HG02943 (cell line): ENCODE results near the gene TMCO6.
"Not testable (repeated sequence)": the region's sequence is repeated elsewhere in the genome, so short reads cannot be mapped to it uniquely, and the experiment has no call there.

Experiments
- ATAC-seq: cut with Tn5 transposase; IDR thresholded peaks from one replicate; pipeline ENCODE4 v1.9.1; 2021; ENCODE audit warnings: mild to moderate bottlenecking, low read depth, moderate library complexity; ENCODE audit not compliant: unreplicated experiment

TMCO6 gene

DNA sequence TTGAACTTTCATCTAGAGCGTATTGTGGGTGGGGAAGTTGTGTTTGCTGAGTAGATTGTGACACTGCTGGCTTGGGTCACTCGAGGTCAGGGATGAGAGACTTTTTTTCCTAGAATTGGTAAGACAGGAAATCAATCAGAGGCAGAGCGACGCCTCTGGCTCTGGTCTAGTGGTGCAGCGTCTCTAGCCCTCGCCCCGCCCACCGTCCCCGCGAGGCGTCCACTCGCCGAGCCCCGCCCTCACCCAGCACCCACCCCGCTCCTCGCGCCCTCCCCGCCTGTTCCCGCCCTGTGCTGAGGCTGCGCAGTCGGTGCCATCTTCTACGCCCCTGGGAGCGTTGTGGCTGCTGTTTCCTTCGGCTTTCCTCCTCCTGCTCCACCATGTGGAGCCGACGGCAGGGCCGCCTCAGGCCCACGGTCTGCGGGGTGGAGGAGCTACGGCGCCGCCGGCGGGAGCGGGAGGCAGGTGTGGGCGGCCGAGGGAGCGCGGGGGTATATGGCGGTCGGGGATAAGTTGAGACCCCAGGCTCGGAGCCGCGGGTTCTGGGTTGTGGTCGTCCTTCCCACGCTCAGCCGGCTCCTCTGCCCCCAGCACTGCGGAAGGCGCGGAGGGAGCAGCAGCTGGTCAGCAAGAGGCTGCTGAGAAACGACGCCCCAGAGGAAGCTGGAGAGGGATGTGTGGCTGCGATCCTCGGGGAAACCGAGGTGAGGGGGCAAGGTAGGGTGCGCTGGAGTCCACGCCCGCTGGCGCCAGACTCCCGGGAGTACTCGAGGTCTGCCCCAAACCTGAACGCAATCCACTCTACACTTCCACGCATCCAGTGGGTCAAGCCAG, at the start of gene TMCO6:
TMCO6 (plus strand) TSS at position 304 of the 834 bp plus-strand sequence; CDS start at position 381, 77 bp downstream.
- peak; percentile 92 for ATAC-seq

DNA sequence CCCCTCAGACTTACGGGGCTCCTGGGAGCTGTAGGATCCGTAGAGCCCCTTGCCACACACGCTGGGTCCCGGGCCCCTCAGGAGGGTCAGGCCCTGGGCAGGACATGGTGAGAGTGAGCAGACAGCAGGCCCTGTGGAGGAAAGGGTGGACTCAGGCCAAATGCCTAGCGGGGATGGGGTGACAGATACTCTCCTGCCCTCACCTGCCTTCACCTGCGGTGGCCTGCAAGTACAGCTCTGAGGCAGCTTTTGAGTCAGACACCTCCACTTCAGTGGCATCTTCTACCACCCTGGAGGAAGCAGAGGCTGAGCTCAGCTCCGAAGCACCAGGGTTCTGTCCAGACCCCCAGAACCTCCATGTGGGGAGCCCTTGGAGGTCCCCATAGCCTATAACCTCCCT, 48.4 kb upstream of the TMCO6 start:
- ATAC-seq, result no peak

DNA sequence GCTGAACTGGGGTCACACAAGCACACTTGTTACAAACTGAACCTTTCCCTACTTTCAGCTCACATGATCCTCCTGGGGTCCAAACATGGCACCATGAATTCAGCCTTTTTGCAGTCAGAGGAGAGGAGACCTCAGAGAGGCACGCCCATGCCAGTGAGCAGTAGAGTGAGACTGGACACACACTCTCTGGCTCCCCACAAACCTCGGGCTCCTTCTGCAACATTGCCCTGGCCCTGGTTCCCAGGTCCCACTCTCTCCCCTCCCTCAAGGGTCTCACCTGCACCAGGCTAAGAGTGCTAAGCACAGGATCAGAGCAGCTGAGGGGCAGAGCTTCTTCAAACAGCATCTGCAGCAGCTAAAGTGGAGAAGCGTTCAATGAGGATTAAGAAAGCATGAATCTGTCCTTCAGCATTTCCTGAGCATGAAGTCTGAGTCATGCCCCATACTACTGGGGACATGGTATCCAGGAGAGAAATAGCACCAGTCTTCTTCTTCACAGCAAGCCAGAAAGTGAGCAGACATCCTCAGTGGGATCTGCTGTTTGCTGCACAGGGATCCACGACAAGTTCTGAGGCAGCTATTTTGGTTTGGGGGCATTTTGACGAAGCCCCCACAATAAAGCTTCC, 47.4 kb upstream of the TMCO6 start:
- ATAC-seq, result no peak

DNA sequence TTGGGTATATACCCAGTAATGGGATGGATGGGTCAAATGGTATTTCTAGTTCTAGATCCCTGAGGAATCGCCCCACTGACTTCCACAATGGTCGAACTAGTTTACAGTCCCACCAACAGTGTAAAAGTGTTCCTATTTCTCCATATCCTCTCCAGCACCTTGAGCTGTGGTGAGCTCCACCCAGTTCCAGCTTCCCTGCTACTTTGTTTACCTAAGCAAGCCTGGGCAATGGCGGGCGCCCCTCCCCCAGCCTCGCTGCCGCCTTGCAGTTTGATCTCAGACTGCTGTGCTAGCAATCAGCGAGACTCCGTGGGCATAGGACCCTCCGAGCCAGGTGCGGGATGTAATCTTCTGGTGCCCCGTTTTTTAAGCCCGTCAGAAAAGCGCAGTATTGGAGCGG, 46.2 kb upstream of the TMCO6 start:
- ATAC-seq, result not testable (repeated sequence)

DNA sequence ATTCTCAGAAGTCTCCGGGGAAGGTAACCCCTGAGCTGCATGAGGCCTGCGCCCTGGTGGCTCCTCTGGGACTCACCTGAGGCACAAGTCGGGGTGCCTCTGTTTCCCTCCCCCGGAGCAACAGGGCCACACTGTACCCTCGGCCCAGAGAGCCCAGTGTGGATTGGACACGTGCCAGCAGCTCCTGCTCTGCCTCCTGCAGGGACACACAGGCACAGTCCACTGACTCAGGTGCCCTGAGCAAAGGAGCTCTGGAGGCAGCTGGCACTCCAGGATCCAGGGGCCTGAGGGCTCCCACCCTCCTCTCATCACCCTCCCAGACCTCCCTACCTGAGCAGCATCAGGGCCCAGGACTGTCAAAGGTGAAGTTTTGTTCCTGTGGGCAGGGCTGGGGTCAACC, 45.1 kb upstream of the TMCO6 start:
- no peak for ATAC-seq

DNA sequence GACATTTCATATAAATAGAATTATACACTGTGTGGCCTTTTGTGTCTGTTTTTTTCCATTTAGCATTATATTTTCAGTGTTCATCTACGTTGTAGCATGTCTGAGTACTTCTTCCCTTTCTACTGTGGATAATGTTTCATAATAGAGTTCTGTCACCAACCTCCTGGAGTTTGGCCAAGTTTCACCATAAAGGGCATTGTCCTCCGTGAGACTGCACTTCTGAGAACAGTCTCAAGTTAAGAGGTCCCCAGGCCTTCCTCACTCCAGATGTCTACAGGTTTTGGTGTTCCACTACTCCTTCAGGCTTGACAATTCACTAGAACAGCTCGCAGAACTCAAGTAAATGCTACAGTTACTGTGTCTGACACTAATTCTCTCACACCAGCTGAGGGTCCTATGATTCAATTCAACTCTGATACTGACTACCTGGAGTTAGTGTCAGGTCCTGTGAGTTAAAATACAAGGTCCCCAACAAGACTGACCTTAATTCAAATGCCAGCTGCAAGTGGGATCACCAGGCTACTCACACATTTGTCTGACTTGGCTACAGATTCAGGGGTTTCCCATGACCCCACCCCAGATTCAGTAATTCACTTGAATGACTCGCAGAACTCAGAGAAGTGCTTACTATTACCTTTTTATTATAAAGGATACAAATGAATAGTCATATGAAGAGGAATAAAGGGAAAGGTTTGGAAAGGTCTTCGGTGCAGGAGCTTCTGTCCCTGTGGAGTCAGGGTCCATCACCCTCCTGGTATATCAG, 43.5 kb upstream of the TMCO6 start:
- ATAC-seq, result no peak

DNA sequence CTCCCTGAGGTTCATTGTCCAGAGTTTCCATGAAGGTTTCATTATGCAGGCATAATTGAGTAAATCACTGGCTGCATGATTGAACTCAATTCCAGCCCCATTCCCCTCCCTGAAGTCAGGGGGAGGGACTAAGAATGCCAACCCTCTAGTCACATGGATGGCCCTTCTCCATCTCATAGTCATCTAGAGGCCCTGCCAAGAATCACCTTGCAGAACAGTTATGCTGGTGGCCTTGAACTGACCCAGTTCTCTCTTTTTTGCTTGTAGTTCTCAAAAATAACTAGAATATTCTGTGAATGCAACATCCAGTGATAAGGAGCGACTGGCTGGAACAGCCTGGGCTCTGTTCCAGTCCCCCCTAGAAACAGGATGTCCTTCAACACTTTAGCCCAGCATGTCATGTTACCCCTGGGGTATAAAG, 42.9 kb upstream of the TMCO6 start:
- no peak for ATAC-seq

DNA sequence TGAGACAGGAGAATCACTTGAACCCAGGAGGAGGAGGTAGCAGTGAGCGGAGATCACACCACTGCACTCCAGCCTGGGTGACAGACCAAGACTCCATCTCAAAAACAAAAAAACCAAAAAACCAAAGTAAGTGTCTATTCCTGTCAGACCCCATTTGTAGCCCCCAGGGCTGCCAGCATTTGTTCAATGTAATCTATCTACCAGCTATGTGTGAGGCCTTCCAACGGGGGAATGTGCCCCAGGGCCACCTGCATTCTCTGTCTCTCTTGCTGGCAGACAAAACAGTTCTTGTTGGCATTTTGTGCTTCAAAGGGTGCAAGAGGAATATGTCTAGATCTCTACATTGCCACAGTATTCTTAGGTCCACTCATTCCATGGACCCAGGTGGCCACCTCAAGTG, 40.4 kb upstream of the TMCO6 start:
- ATAC-seq, result no peak

DNA sequence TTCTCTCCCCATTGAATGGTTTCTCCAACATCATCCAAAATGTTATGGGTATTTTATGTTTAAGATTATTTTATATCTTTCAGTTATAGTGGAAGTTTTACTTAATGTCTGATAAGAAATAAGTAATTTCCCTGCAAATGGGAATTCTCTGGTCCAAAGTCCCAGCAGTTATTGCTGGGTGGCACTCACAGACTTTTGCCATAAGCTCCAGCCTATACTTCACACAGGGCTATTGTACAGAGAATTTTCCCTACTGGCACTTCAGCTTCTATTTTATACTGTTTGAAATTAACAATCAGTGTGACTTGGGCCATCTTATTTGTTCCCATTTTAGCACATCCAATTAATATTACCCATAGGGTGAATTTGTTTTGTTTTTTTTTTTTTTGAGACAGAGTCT, 39.2 kb upstream of the TMCO6 start:
- ATAC-seq, result no peak

DNA sequence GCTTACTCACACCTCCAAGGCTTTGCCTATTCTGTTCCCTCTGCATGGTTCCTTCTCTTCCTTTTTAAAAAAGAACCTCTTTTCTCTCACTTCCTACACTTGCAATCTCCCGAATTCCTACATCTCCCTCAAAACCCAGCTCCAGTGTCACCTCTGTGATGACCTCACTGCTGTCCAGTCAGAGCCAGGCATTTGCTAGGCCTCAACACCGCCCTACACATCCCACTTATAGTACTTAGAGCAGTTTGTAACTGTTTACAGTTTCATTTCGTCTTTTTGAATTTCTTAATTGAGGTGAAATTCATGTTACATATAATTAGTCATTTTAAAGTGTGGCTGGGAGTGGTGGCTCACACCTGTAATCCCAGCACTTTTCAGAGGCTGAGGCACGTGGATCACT, 37.1 kb upstream of the TMCO6 start:
- ATAC-seq, result no peak

DNA sequence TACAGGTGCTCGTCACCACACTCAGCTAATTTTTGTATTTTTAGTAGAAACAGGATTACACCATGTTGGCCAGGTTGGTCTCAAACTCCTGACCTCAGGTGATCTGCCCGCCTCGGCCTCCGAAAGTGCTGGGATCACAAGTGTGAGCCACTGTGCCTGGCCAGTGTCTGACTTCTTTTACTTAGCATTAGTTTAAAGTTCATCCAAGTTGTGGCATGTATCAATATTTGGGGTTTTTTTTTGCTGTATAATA, 35.9 kb upstream of the TMCO6 start:
- ATAC-seq, result not testable (repeated sequence)

DNA sequence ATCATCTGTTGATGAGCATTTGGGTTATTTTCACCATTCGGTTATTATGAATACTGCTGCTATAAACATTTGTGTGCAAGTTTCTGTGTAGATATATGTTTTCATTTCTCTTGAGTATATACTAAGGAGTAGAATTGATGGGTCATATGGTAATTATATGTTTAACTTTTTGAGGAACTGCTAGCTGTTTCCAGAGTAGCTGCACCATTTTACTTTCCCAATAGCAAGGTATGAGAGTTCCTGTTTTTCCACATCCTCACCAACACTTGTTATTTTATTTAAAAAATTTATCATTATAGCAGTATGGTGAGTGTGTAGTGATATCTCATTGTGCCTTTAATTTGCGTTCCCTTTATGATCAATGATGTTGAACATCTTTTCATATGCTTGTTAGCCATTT, 35.5 kb upstream of the TMCO6 start:
- no peak for ATAC-seq

DNA sequence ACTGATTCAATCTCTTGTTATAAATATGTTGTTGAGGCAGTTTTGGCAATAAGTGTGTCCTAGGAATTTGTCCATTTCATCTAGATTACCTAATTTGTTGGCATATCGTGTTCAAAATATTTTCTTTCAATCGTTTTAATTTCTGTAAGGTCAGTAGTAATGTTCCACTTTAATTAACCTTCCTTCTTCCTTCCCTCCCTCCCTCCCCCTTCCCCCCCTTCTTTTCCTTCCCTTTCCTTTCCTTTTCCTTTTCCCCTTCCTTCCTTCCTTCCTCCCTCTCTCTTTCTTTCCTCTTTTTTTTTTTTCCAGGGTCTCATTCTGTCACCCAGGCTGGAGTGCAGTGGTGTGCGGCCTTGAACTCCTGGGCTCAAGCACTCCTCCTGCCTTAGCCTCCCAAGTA, 33.4 kb upstream of the TMCO6 start:
- no peak for ATAC-seq

DNA sequence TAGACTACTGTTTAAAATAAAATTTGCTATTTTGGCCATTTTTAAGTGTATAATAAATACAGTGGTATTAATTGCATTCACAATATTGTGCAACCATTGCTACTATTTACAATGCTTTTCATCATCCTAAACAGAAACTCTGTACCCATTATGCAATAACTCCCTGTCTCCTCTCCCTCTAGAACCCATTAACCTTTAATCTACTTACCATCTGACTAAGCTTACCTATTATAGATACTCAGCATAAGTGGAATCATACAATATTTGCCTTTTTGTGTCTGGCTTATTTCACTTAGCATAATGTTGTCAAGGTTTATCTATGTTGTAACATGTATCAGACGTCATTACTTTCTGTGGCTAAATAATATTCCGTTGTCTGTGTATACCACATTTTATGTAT, 32.2 kb upstream of the TMCO6 start:
- ATAC-seq, result no peak

DNA sequence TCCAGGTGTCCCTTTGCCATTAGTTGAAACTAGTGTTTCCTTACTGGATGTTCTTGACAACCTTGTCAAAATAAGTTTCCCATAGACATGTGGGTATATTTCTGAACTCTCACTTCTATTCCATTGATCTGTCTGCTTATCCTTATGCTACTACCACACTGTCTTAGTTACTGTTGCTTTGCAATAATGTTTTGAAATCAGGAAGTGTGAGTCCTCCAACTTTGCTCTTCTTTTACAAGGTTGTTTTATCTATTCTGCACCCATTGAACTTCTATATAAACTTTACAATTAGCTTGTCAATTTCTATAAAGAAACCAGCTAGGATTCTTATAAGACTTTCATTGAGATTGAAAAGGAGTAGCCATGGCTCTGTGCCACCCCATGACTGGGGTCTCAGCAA, 30.5 kb upstream of the TMCO6 start:
- ATAC-seq, result no peak

DNA sequence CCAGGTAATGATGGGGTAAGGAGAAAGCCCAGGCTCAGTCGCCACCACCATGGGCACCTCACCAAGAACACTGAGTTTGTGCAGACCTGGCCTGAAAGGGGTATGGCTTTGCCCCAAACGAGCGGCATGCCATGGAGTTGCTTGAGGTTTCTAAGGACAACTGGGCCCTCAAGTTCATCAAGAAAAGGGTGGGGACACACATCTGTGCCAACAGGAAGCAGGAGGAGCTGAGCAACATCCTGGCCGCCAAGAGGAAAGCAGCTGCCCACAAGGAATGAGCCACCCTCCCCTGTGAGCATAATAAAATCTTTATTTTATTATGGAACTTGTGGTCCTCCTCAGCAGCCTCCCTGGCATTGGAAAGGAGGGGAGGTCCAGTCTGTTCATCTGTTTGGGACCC, 30.1 kb upstream of the TMCO6 start:
- ATAC-seq, result no peak

DNA sequence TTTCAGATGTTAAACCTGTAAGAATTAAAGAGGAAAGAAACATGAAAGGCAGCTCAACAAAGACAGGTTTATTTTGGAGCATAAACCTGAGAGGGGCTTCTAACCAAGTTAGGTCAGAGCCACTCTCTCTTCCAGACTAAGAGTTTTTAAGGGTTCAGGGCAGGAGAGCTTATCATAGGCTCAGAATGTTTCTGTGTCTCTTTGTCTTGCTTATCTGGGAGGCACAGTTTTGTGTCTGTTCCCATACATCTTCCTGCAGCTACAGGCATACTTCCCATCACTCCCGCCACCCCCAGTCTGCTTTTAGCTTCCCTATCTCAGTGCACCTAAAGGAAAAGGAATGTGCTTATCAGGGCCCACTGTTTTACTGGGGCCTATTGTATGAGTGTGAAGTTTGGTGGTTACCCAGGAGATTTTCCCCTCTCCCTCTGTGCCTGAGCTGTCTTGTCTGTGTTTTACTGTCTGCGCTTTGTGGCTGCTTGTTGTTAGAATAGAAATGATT, 28.2 kb upstream of the TMCO6 start:
- no peak for ATAC-seq

DNA sequence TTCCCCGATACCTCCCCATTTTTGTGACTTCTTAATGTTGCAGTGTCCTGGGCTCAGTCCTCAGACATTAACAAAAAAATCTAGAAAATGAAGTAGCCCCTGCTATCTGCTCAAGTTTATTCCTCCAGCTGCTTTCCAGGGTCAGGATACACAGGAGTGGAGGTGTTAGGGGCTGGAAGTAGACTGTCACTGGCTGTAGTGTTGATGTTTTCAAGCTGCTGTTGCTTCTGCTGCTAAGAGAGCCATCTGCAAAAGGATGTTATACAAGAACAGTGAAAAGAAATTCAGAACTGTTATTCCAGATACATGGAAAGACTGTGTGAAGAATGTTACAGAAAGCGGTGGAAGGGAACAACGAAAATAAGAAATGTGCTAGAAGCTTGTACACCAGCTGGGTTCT, 16.9 kb upstream of the TMCO6 start:
- ATAC-seq, result no peak

DNA sequence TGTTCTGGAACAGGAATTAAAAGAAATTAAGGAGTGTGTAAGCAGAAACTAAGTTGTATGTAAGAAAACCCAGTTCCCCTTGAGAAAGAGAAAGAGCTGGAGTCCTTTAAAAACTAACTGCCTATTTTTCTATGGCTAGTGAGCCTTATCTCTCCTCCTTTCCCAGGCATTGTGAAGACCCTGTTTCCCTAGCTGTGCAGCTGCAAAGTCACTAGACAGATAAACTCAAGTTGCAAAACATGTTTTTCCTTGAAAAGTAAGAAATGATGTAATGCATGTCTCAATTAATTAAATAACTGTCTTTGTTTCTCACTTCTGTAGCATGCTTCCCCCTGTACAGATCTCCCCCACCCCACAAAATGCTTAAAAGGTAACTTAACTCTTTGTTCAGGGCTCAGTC, 16.2 kb upstream of the TMCO6 start:
- ATAC-seq, result not testable (repeated sequence)

DNA sequence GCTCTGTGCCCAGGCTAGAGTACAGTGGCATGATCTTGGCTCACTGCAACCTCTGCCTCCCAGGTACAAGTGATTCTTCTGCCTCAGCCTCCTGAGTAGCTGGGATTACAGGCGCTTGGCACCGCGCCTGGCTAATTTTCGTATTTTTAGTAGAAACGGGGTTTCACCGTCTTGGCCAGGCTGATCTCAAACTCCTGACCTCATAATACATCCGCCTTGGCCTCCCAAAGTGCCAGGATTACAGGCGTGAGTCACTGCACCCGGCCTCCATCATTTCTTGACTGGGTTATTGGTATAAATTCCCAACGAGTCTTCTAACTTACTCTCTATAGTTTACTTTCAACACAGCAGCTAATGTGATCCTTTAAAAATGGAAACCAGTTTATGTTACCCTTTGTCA, 14.4 kb upstream of the TMCO6 start:
- not testable (repeated sequence) for ATAC-seq

DNA sequence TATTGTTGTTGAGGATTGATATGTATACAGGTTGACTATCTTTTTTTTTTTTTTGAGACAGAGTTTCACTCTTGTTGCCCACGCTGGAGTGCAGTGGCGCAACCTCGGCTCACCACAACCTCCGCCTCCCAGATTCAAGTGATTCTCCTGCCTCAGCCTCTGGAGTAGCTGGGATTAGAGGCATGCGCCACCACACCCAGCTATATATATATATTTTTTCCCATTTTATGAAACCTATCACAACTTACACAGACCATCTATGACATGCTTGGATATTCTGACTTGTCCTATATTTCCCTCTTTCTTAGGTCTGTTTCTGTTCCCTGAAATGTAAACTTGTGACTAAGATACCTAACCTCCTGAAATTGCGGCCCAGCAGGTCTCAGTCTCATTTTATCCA, 11.3 kb upstream of the TMCO6 start:
- no peak for ATAC-seq

DNA sequence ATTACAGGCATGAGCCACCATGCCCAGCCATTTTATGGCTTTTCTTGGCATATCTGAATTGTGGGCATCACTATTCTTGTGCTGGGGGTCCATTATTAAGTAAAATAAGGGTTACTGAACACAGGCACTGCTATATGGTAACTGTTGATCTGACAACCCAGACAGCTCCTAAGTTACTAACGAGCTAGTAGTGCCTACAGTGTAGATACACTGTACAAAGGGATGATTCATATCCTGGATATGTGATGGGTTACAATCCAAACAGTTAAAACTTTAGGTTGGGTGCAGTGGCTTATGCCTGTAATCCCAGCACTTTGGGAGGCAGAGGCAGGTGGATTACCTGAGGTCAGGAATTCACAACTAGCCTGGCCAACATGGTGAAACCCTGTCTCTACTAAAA, 10.5 kb upstream of the TMCO6 start:
- ATAC-seq, result no peak
